Measurements from ENCODE around the gene SEMA3C. TPM values are rescaled to one million over a fixed set of nuclear protein-coding genes. Genes with fewer than 3 reads are reported as not detected.
A peak's percentile ranks its signal among the peaks of the same experiment; 100 is the strongest.

Gene SEMA3C
- total RNA-seq, 1 donor from 2014 or later: 111 TPM

- no peak for DNase-seq (ENCODE audit: low spot score)
Measured at GRCh38 chr7:80885757-80886156, 33.1 kb downstream of the SEMA3C start.

GRCh38 chr7:80884511-80885195 is 34.2 kb downstream of the SEMA3C start:
- DNase-seq (ENCODE audit: low spot score): no peak

GRCh38 chr7:80883154-80884025 is 35.5 kb downstream of the SEMA3C start:
- DNase-seq (ENCODE audit: low spot score): no peak

- no peak for DNase-seq (ENCODE audit: low spot score)
Measured at GRCh38 chr7:80882213-80882801, 36.5 kb downstream of the SEMA3C start.

GRCh38 chr7:80881351-80881900 is 37.4 kb downstream of the SEMA3C start:
- no peak for DNase-seq (ENCODE audit: low spot score)

- DNase-seq (ENCODE audit: low spot score): no peak
Measured at GRCh38 chr7:80879849-80880248, 39.0 kb downstream of the SEMA3C start.

- no peak for DNase-seq (ENCODE audit: low spot score)
Measured at GRCh38 chr7:80876894-80877414, 41.9 kb downstream of the SEMA3C start.

- DNase-seq (ENCODE audit: low spot score): no peak
Measured at GRCh38 chr7:80875537-80876120, 43.2 kb downstream of the SEMA3C start.

GRCh38 chr7:80873140-80873539 is 45.7 kb downstream of the SEMA3C start:
- no peak for DNase-seq (ENCODE audit: low spot score)

- DNase-seq (ENCODE audit: low spot score): no peak
Measured at GRCh38 chr7:80871228-80871627, 47.6 kb downstream of the SEMA3C start.

GRCh38 chr7:80870813-80871212 is 48.0 kb downstream of the SEMA3C start:
- DNase-seq (ENCODE audit: low spot score): no peak

- DNase-seq (ENCODE audit: low spot score): no peak
Measured at GRCh38 chr7:80869821-80870751, 48.8 kb downstream of the SEMA3C start.

- no peak for DNase-seq (ENCODE audit: low spot score)
Measured at GRCh38 chr7:80869106-80869784, 49.6 kb downstream of the SEMA3C start.

GRCh38 chr7:80868566-80868965 is 50.3 kb downstream of the SEMA3C start:
- DNase-seq (ENCODE audit: low spot score): no peak

- DNase-seq (ENCODE audit: low spot score): no peak
Measured at GRCh38 chr7:80860554-80860953, 58.3 kb downstream of the SEMA3C start.

- peak; percentile 49 for DNase-seq (ENCODE audit: low spot score)
Measured at GRCh38 chr7:80859272-80859970, 59.4 kb downstream of the SEMA3C start.

- no peak for DNase-seq (ENCODE audit: low spot score)
Measured at GRCh38 chr7:80858141-80858903, 60.5 kb downstream of the SEMA3C start.

GRCh38 chr7:80856769-80857168 is 62.1 kb downstream of the SEMA3C start:
- no peak for DNase-seq (ENCODE audit: low spot score)

Measured in ureter (tissue), 1 donor.